ENCODE measurements around the gene TUBGCP6. TPM values are rescaled to one million over a fixed set of nuclear protein-coding genes. Genes with fewer than 3 reads are reported as not detected.

The TUBGCP6 gene
- total RNA-seq, 1 donor from 2014 or later = 54.4 TPM

DNA sequence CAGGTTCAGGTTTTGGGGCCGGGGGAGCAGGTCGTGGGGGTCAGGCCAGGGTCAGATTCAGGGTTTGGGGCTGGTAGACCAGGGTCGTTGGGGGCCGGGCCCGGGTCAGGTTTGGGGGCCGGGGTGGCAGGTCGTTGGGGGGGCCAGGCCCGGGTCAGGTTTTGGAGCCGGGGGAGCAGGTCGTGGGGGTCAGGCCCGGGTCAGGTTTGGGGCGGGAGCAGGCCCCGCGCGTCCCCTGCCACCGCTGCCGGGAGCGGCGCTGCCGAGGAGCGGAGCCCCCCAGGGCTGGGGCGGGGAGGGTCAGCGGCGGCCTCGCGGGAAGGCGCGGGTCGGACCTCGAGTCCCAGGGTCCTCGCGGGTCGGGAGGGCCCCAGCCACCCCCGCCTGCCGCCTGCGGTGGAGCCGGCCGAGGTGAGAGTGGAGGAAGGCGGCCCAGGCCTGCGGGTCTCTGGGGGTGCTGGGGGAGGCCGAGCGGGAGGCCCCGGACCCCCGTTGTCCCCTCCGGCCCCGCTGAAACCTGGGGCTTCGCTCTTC lies 58.6 kb downstream of the TUBGCP6 start:
- H3K4me3 Mint-ChIP-seq = peak overlapping the region; percentile 90

GRCh38 chr22:50185375-50186087 lies 59.3 kb downstream of the TUBGCP6 start, which contains the start of gene TRABD:
Gene TRABD, plus strand, starts transcription at chr22:50185913. Its CDS starts 7,148 bp downstream, at chr22:50193061.
- Mint-ChIP-seq H3K4me3 (peak within 1 kb of the TSS; percentile 90), H3K36me3 (ENCODE audit: low read depth) (no peaks in the 10 kb centered on the region), H3K27me3 (ENCODE audit: low read depth) (no peaks in the 10 kb centered on the region), H3K4me1 (peaks cover 7% of the 10 kb centered on the region), H3K27ac (ENCODE audit: unreplicated experiment) (peak within 1 kb of the TSS; percentile 87), H3K9me3 (no peaks in the 10 kb centered on the region)
- TF ChIP-seq CTCF (conservative IDR thresholded peaks at IDR 0.05) = no peak
- peak; percentile 75 for DNase-seq (ENCODE audit: low read depth, low spot score)

More for the DNA sequence above, 58.6 kb downstream of the TUBGCP6 start:
- Mint-ChIP-seq H3K27me3 (ENCODE audit: low read depth) (no peaks in the 10 kb centered on the region), H3K27ac (ENCODE audit: unreplicated experiment) (no peak overlapping the region), H3K36me3 (ENCODE audit: low read depth) (no peaks in the 10 kb centered on the region), H3K4me1 (peaks cover 9% of the 10 kb centered on the region), H3K9me3 (no peaks in the 10 kb centered on the region)
- no peak for DNase-seq (ENCODE audit: low read depth, low spot score)
- no peak for TF ChIP-seq CTCF (conservative IDR thresholded peaks at IDR 0.05)

GRCh38 chr22:50184902-50185374 lies 59.9 kb downstream of the TUBGCP6 start:
- H3K4me3 Mint-ChIP-seq = no peak overlapping the region
- no peak for DNase-seq (ENCODE audit: low read depth, low spot score)

DNA sequence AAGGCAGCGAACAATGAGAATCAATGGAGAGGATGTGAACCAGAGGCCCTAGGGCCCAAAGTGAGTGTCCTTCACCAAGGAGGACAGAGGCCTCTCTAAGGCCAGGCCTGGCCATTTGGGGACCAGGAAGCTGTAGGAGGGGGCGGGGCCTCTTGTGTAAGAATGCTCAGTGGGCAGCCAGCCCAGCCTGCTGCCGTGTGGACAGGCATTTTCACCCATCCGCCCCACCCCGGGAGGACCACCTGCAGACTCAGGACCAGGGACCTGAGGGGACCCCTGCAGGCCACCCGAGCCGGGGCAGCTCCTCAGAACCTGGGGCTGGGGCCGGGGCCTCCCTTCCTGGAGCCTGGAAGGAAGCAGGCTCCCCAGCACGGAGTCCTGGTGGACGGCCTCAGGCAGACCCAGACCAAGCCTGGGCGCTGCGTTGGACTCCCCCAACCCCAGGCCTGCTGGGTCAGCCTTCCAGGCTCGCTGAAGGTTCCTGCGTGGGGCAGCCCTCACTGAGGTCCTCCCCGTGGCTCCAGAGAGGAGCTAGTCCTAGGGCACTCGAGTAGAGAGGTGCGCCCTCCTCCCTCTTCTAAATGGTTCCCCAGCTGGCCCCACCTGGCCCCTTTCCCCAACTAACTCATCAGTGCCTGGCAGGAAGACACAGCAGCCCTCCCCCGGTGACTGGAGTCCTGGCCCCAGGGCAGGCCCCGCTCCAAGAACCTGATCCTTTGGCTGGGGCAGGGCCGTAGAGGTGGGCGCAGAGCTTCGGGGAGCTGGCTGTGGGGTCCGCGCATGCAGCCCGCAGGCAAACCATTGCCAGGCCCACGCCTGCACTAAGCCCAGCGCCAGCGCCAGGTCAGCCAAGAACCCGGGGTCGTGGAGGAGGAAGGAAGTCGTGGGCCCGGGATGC lies 60.6 kb downstream of the TUBGCP6 start:
- Mint-ChIP-seq H3K4me3 (peak overlapping the region; percentile 74), H3K27me3 (ENCODE audit: low read depth) (no peaks in the 10 kb centered on the region), H3K27ac (ENCODE audit: unreplicated experiment) (no peak overlapping the region), H3K9me3 (no peaks in the 10 kb centered on the region), H3K4me1 (peaks cover 11% of the 10 kb centered on the region), H3K36me3 (ENCODE audit: low read depth) (no peaks in the 10 kb centered on the region)
- TF ChIP-seq CTCF (conservative IDR thresholded peaks at IDR 0.05) = no peak
- DNase-seq (ENCODE audit: low read depth, low spot score) = no peak

More at GRCh38 chr22:50184902-50185374, 59.9 kb downstream of the TUBGCP6 start:
- no peak for TF ChIP-seq CTCF (conservative IDR thresholded peaks at IDR 0.05)
- peaks cover 8% of the 10 kb centered on the region for H3K4me1 Mint-ChIP-seq
- H3K9me3 Mint-ChIP-seq = no peaks in the 10 kb centered on the region
- H3K36me3 Mint-ChIP-seq (ENCODE audit: low read depth) = no peaks in the 10 kb centered on the region
- no peaks in the 10 kb centered on the region for H3K27me3 Mint-ChIP-seq (ENCODE audit: low read depth)
- H3K27ac Mint-ChIP-seq (ENCODE audit: unreplicated experiment) = no peak overlapping the region
